ENCODE results near the gene ARSG. TPM values are rescaled to one million over a fixed set of nuclear protein-coding genes. Genes with fewer than 3 reads are reported as not detected.

The ARSG gene
- total RNA-seq, 1 donor from 2014 or later = 19.6 TPM

- TF ChIP-seq, protein P1, sequence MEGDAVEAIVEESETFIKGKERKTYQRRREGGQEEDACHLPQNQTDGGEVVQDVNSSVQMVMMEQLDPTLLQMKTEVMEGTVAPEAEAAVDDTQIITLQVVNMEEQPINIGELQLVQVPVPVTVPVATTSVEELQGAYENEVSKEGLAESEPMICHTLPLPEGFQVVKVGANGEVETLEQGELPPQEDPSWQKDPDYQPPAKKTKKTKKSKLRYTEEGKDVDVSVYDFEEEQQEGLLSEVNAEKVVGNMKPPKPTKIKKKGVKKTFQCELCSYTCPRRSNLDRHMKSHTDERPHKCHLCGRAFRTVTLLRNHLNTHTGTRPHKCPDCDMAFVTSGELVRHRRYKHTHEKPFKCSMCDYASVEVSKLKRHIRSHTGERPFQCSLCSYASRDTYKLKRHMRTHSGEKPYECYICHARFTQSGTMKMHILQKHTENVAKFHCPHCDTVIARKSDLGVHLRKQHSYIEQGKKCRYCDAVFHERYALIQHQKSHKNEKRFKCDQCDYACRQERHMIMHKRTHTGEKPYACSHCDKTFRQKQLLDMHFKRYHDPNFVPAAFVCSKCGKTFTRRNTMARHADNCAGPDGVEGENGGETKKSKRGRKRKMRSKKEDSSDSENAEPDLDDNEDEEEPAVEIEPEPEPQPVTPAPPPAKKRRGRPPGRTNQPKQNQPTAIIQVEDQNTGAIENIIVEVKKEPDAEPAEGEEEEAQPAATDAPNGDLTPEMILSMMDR (IDR thresholded peaks at IDR 0.05) = peak; percentile 61
- intact Hi-C loops (cut with micrococcal nuclease) = loop anchor here (1.0 to 10.0 kb wide), 10 partner anchors 21 to 473 kb away; partner anchors contain the start of gene WIPI1
- ChIA-PET CTCF (interaction anchor here (0.8 to 5.7 kb wide), 16 partner anchors 8 to 263 kb away, joined by 3 to 49 read pairs (median 4); partner anchors contain the start of gene WIPI1), POLR2A (interaction anchor here (0.8 to 3.5 kb wide), 8 partner anchors 11 to 235 kb away, joined by 3 to 22 read pairs (median 3); partner anchors contain the start of genes ARSG and WIPI1)
- Mint-ChIP-seq H3K27me3 (no peaks in the 10 kb centered on the region), H3K9me3 (no peaks in the 10 kb centered on the region), H3K4me3 (no peak overlapping the region), H3K4me1 (peaks cover 50% of the 10 kb centered on the region), H3K27ac (peak overlapping the region; percentile 54), H3K36me3 (ENCODE audit: low read depth) (peaks cover 16% of the 10 kb centered on the region)
- DNase-seq = peak; percentile 60
- ATAC-seq (ENCODE audit: low read depth) = peak; percentile 78
These were observed 144.9 kb downstream of the ARSG start for GRCh38 chr17:68435876-68436842.

GRCh38 chr17:68437979-68438822 is 146.9 kb downstream of the ARSG start:
- H3K4me1 Mint-ChIP-seq = peaks cover 56% of the 10 kb centered on the region
- no peak for DNase-seq

DNA sequence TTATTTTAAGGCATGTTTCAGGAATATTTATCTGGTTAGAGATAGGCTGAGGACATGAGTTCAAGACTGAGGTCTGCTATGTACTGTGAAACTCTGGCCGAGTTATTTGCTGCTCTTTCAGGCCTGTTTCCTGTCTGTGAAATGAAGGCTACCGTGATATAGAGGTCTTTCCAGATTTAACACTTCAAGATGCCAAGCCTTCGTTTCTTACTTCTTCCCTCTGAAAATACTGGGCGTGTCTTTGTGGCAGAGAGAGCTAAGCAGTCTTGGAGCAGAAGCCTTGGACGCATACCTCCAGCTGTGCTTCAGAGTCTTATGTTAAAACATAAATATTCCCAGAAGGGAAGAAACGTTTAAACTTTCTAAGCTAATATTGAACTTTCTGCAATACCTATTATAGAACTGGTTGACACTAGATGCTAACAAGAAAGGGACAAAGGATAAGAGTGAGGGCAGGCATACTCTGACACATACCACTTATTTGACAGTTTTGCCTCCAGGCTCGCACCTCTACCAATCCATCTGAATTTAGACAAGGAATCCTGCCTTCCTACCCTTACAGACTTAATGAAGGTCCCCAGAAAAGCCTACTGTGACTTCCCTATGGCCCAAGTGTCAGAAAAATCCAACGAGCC is 148.5 kb downstream of the ARSG start:
- TF ChIP-seq, protein P1 (IDR thresholded peaks at IDR 0.05) = no peak
- ChIA-PET CTCF (interaction anchor here (2.2 kb wide), 1 partner anchor 175 kb away, joined by 5 read pairs; no protein-coding TSS in a partner anchor), POLR2A (interaction anchor here (0.9 to 1.6 kb wide), 2 partner anchors 149 to 203 kb away, joined by 3 to 6 read pairs; partner anchors contain the start of genes ARSG and SLC16A6)
- Mint-ChIP-seq H3K36me3 (ENCODE audit: low read depth) (peaks cover 4% of the 10 kb centered on the region), H3K27me3 (no peaks in the 10 kb centered on the region), H3K4me1 (peaks cover 56% of the 10 kb centered on the region), H3K4me3 (no peak overlapping the region), H3K27ac (peak overlapping the region; percentile 19), H3K9me3 (no peaks in the 10 kb centered on the region)
- intact Hi-C loops (cut with micrococcal nuclease) = loop anchor here (10.0 kb wide), 1 partner anchor 95 kb away; no protein-coding TSS in a partner anchor
- no peak for DNase-seq
- no peak for ATAC-seq (ENCODE audit: low read depth)

More at GRCh38 chr17:68437979-68438822, 146.9 kb downstream of the ARSG start:
- Mint-ChIP-seq H3K27ac (peak overlapping the region; percentile 82), H3K36me3 (ENCODE audit: low read depth) (peaks cover 6% of the 10 kb centered on the region), H3K27me3 (no peaks in the 10 kb centered on the region), H3K9me3 (no peaks in the 10 kb centered on the region), H3K4me3 (peak overlapping the region; percentile 73)
- intact Hi-C loops (cut with micrococcal nuclease) = loop anchor here (10.0 kb wide), 1 partner anchor 93 kb away; no protein-coding TSS in a partner anchor
- POLR2A ChIA-PET = interaction anchor here (0.5 to 3.5 kb wide), 10 partner anchors 20 to 1008 kb away, joined by 3 to 24 read pairs (median 7); partner anchors contain the start of genes AMZ2, ARSG, SLC16A6 and WIPI1
- CTCF ChIA-PET = interaction anchor here (1.6 to 5.7 kb wide), 3 partner anchors 19 to 265 kb away, joined by 4 to 49 read pairs (median 21); partner anchors contain the start of gene WIPI1
- ATAC-seq (ENCODE audit: low read depth) = peak; percentile 62
- TF ChIP-seq, protein P1 (IDR thresholded peaks at IDR 0.05) = no peak

DNA sequence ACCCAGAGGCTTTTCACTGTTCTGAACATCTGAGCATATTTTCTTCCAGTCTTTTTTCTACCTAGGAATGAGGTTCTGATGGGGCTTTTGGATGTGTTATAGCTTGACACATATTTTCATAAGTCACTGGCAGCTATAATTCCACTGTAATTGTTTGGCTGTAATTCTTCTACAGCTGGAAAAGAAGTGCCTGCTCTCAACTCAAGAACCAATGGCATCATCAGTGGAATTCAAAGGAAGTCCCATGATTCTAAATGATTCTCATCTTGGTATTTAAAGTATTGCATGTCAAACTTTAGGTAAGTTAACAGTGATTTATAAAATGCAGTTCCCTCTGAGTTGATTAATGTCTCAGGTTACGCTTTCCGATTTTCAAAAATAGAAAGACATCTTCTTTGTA is 149.2 kb downstream of the ARSG start:
- no peak overlapping the region for H3K4me3 Mint-ChIP-seq
- H3K4me1 Mint-ChIP-seq = peaks cover 56% of the 10 kb centered on the region
- DNase-seq = no peak
- CTCF ChIA-PET = interaction anchor here (1.0 to 2.2 kb wide), 3 partner anchors 17 to 176 kb away, joined by 3 to 5 read pairs (median 4); partner anchors contain the start of gene WIPI1
- H3K27me3 Mint-ChIP-seq = no peaks in the 10 kb centered on the region
- TF ChIP-seq, protein P1 (IDR thresholded peaks at IDR 0.05) = no peak
- POLR2A ChIA-PET = interaction anchor here (0.6 to 2.0 kb wide), 3 partner anchors 150 to 224 kb away, joined by 5 to 9 read pairs (median 6); partner anchors contain the start of genes ARSG and SLC16A6
- no peaks in the 10 kb centered on the region for H3K9me3 Mint-ChIP-seq
- H3K27ac Mint-ChIP-seq = peak overlapping the region; percentile 76
- ATAC-seq (ENCODE audit: low read depth) = no peak
- H3K36me3 Mint-ChIP-seq (ENCODE audit: low read depth) = peaks cover 4% of the 10 kb centered on the region
- intact Hi-C loops (cut with micrococcal nuclease) = no loop called here
